HEK293T (cell line): Measurements from ENCODE around the gene SMC3.

Experiments used
- CTCF ChIA-PET: fragments of 350-600 bp; formaldehyde crosslinking; extraction: SDS; loops from one replicate; lab custom pipeline; 2021; ENCODE audit warnings: antibody characterized with exemption, inconsistent platforms; lab: Yijun Ruan, JAX
- POLR2A ChIA-PET: fragments of 350-600 bp; formaldehyde crosslinking; extraction: SDS; loops from one replicate; lab custom pipeline; 2020; ENCODE audit warnings: antibody characterized with exemption, inconsistent platforms; lab: Yijun Ruan, JAX
- DNase-seq: peaks from one replicate; pipeline ENCODE4 v3.0.0; 2012; ENCODE audit warnings: mixed read lengths; ENCODE audit errors: extremely low spot score
- ARNT ChIP-seq: fragments of 450-650 bp; IDR thresholded peaks from 2 replicates; pipeline ENCODE4 v1.6.1; 2017; ENCODE audit warnings: mild to moderate bottlenecking
- BHLHE40 ChIP-seq: fragments of 450-650 bp; IDR thresholded peaks from 2 replicates; pipeline ENCODE4 v1.6.1; 2016; ENCODE audit warnings: mild to moderate bottlenecking, moderate library complexity, borderline replicate concordance
- CTBP1 ChIP-seq: fragments of 450-650 bp; IDR thresholded peaks from 2 replicates; pipeline ENCODE4 v1.6.1; 2016; ENCODE audit warnings: borderline replicate concordance
- ELF4 ChIP-seq: fragments of 450-650 bp; IDR thresholded peaks from 2 replicates; pipeline ENCODE4 v1.6.1; 2017; ENCODE audit warnings: antibody characterized with exemption
- FOXA1 ChIP-seq: fragments of 450-650 bp; IDR thresholded peaks from 2 replicates; pipeline ENCODE4 v1.6.1; 2016; ENCODE audit warnings: mild to moderate bottlenecking
- FOXK2 ChIP-seq: fragments of 450-650 bp; IDR thresholded peaks from 2 replicates; pipeline ENCODE4 v1.6.1; 2016; ENCODE audit warnings: mild to moderate bottlenecking
- FOXM1 ChIP-seq: fragments of 450-650 bp; IDR thresholded peaks from 2 replicates; pipeline ENCODE4 v1.6.1; 2017; ENCODE audit warnings: mild to moderate bottlenecking, borderline replicate concordance
- HDGF ChIP-seq: fragments of 450-650 bp; IDR thresholded peaks from 2 replicates; pipeline ENCODE4 v1.6.1; 2017; ENCODE audit warnings: antibody characterized with exemption, borderline replicate concordance
- L3MBTL2 ChIP-seq: fragments of 450-650 bp; conservative IDR thresholded peaks from 2 replicates; pipeline ENCODE4 v1.6.1; 2016; ENCODE audit warnings: mild to moderate bottlenecking
- LEF1 ChIP-seq: fragments of 450-650 bp; IDR thresholded peaks from 2 replicates; pipeline ENCODE4 v1.6.1; 2017; ENCODE audit warnings: mild to moderate bottlenecking, borderline replicate concordance
- NFRKB ChIP-seq: fragments of 450-650 bp; IDR thresholded peaks from 2 replicates; pipeline ENCODE4 v1.6.1; 2016; ENCODE audit warnings: mild to moderate bottlenecking, moderate library complexity
- SP1 ChIP-seq: fragments of 450-650 bp; IDR thresholded peaks from 2 replicates; pipeline ENCODE4 v1.6.1; 2017
- SUZ12 ChIP-seq: fragments of 450-650 bp; IDR thresholded peaks from 2 replicates; pipeline ENCODE4 v1.6.1; 2016; ENCODE audit warnings: mild to moderate bottlenecking
- TARDBP ChIP-seq: fragments of 450-650 bp; IDR thresholded peaks from 2 replicates; pipeline ENCODE4 v1.6.1; 2016
- ZNF384 ChIP-seq: fragments of 450-650 bp; IDR thresholded peaks from 2 replicates; pipeline ENCODE4 v1.6.1; 2016
- TF ChIP-seq, protein P1 (sequence below): fragments of 450-650 bp; IDR thresholded peaks from 2 replicates; pipeline ENCODE4 v1.6.1; 2016

Gene SMC3

GRCh38 chr10:110641256-110641655 lies 73.8 kb downstream of the SMC3 start:
- CTCF ChIA-PET: interaction anchor here (1.2 to 1.8 kb wide), 3 partner anchors 22 to 40 kb away, joined by 3 to 11 read pairs (median 6); no protein-coding TSS in a partner anchor
- DNase-seq: no peak
- POLR2A ChIA-PET: interaction anchor here (0.9 to 1.4 kb wide), 2 partner anchors 278 to 336 kb away, joined by 3 read pairs; partner anchors contain the start of genes BBIP1, SHOC2 and SMNDC1
- TF ChIP-seq FOXA1 (no peak), BHLHE40 (no peak), L3MBTL2 (peak; percentile 32; the same call in 1 of the 2 replicates), SP1 (no peak), ELF4 (no peak), NFRKB (no peak), ARNT (no peak), LEF1 (0 out of 2 replicates have a peak, but pooled peaks have one; percentile 44), ZNF384 (no peak), CTBP1 (no peak), HDGF (no peak), TARDBP (no peak), FOXM1 (no peak), SUZ12 (no peak), FOXK2 (no peak)
- TF ChIP-seq, protein P1, sequence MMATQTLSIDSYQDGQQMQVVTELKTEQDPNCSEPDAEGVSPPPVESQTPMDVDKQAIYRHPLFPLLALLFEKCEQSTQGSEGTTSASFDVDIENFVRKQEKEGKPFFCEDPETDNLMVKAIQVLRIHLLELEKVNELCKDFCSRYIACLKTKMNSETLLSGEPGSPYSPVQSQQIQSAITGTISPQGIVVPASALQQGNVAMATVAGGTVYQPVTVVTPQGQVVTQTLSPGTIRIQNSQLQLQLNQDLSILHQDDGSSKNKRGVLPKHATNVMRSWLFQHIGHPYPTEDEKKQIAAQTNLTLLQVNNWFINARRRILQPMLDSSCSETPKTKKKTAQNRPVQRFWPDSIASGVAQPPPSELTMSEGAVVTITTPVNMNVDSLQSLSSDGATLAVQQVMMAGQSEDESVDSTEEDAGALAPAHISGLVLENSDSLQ: peak; percentile 45; the same call in 1 of the 2 replicates

DNA sequence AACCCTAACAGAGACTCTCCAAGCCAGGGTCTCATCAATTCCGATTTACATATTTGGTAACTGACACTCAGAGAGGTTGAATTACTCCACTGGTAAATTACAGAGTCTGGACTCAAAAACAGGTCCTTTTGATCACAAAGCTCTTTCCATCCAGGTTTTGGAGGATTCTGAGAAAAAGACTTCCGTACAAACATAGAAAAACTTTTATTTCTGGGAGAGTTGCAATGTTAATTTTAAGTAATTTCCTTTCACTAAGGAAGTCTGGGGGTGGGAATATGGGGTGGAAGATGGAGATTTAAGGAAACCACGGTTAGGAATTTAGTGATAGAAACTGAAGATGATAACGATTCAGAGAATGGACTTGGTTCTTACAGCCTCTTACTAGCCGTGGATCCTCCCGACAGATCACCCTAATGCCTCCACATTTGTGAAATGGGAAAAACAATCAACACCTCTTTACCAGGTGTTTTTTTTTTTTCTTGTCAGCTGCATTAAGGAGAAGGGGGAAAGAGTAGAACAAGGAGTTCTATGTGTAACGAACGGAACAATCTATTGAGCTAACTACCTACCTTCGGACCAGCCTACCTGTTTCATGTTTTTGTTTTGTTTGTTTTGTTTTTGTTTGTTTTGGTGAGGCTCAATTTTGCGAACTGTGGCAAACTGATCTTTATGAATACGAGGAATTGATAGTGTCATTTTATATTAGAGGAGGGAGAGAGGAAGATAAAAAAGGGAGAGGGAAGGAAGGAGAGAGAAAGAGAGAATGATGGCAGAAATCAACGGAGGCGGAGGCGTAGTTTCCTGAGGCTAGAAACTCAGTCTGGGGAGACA lies 74.9 kb downstream of the SMC3 start:
- DNase-seq: no peak
- ChIA-PET CTCF (interaction anchor here (1.2 to 1.8 kb wide), 2 partner anchors 23 to 30 kb away, joined by 3 to 11 read pairs; no protein-coding TSS in a partner anchor), POLR2A (no interaction called here)
- no peak for TF ChIP-seq FOXA1
- TF ChIP-seq ZNF384: no peak
- TF ChIP-seq L3MBTL2: no peak
- no peak for TF ChIP-seq SP1
- TF ChIP-seq FOXM1: no peak
- TF ChIP-seq, protein P1: no peak
- TF ChIP-seq FOXK2: no peak
- no peak for TF ChIP-seq BHLHE40
- no peak for TF ChIP-seq ELF4
- no peak for TF ChIP-seq NFRKB
- no peak for TF ChIP-seq CTBP1
- TF ChIP-seq SUZ12: no peak
- TF ChIP-seq HDGF: no peak
- TF ChIP-seq TARDBP: no peak
- TF ChIP-seq LEF1: no peak
- no peak for TF ChIP-seq ARNT

GRCh38 chr10:110643035-110643652 lies 75.6 kb downstream of the SMC3 start:
- no peak for DNase-seq
- TF ChIP-seq SUZ12 (no peak), BHLHE40 (no peak), FOXK2 (no peak), ARNT (no peak), FOXM1 (no peak)
- CTCF ChIA-PET: no interaction called here
- POLR2A ChIA-PET: interaction anchor here (2.1 kb wide), 1 partner anchor 29 kb away, joined by 9 read pairs; no protein-coding TSS in a partner anchor

DNA sequence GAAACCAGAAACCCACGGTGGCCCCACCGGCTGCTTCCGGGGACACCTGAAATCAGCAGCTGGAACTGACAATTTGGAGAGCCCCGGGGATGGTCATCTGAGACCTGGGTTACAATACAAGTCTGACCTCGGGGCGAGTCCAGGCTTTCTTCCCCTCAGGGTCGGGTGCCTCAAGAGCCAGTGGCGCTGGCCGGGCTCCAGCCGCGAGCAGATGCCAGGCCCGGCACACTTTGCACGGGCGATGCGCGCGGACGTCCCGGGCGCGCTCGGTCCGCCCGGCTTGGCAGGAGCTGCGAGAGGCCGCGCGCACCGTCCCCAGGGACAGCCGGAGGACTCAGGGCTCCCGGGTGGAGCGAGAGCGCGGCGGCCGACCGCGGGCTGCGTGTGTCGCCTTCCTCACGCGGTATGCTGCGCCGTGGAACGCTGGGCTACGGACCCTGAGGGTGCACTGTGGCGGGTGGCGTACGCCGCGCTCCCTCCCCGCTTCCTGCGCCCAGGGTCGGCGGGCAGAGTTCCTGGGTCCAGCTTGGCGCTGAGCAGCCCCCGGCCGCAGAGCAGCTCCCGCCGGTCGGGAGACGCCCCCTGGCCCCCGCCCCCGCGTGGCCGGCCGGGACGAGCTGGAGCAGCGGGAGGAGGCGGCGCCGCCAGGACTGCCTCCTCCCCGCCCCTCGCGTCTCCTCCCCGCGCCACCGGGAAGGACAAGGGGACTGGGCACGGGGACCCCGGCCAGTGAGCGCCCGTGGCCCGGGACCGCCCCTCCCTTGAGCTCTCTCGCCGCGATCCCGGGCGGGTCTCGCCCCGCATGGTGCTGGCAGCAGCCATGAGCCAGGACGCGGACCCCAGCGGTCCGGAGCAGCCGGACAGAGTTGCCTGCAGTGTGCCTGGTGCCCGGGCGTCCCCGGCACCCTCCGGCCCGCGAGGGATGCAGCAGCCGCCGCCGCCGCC lies 76.4 kb downstream of the SMC3 start, which contains the start of gene RBM20:
Gene RBM20 (plus strand): TSS at position 684 of the 945 bp plus-strand sequence. CDS start 119 bp downstream, at position 803.
- TF ChIP-seq, protein P1: no peak
- TF ChIP-seq FOXK2: no peak
- no peak for TF ChIP-seq SP1
- no peak for TF ChIP-seq ELF4
- TF ChIP-seq CTBP1: no peak
- TF ChIP-seq HDGF: no peak
- no peak for TF ChIP-seq TARDBP
- no peak for TF ChIP-seq SUZ12
- TF ChIP-seq FOXA1: no peak
- TF ChIP-seq BHLHE40: no peak
- no peak for TF ChIP-seq LEF1
- TF ChIP-seq ZNF384: no peak
- no peak for TF ChIP-seq L3MBTL2
- no peak; the same call in 1 of the 2 replicates for TF ChIP-seq FOXM1
- no peak for TF ChIP-seq ARNT
- no peak for TF ChIP-seq NFRKB
- CTCF ChIA-PET: interaction anchor here (0.6 to 1.1 kb wide), 3 partner anchors 15 to 30 kb away, joined by 3 read pairs; no protein-coding TSS in a partner anchor
- POLR2A ChIA-PET: interaction anchor here (1.1 to 2.1 kb wide), 4 partner anchors 24 to 155 kb away, joined by 3 to 9 read pairs (median 4); no protein-coding TSS in a partner anchor
- peak; percentile 63 for DNase-seq
